HEK293 (cell line): ENCODE results near the gene SHISAL1.

Source experiments
- CTCF ChIA-PET: fragments of 350-600 bp; formaldehyde crosslinking; extraction: SDS; loops from one replicate; lab custom pipeline; 2021; ENCODE audit warnings: antibody characterized with exemption; lab: Yijun Ruan, JAX
- POLR2A ChIA-PET: fragments of 300-600 bp; formaldehyde crosslinking; extraction: SDS; loops from one replicate; lab custom pipeline; 2020; ENCODE audit warnings: antibody characterized with exemption, inconsistent platforms; lab: Yijun Ruan, JAX
- H3K27ac ChIP-seq: fragments of 200-500 bp; sonication (Bioruptor generic); 2 replicates; pipeline ENCODE4 v1.5.1; 2014; ENCODE audit warnings: low read depth, low read length, control low read depth, inconsistent platforms; ENCODE audit errors: extremely low read depth
- H3K36me3 ChIP-seq, 2 experiments: fragments of 200-500 bp in 1 of 2; sonication (Bioruptor generic) in 1 of 2; 1 replicate in 1 of 2; 2 replicates in 1 of 2; pipeline ENCODE4 v1.5.1; 2014 to 2017; ENCODE audit warnings: inconsistent platforms in 2 of 2, low read length in 2 of 2; ENCODE audit not compliant: control insufficient read depth in 2 of 2, insufficient read depth in 1 of 2
- H3K4me1 ChIP-seq: fragments of 200-500 bp; sonication (Bioruptor generic); 2 replicates; pipeline ENCODE4 v1.5.1; 2014; ENCODE audit warnings: mild to moderate bottlenecking, low read length, inconsistent platforms; ENCODE audit not compliant: control insufficient read depth, insufficient read depth
- H3K4me3 ChIP-seq: 2 replicates; pipeline ENCODE4 v1.5.1; 2011; ENCODE audit warnings: low read depth, mild to moderate bottlenecking, control low read depth, low read length, moderate library complexity
- H3K9me3 ChIP-seq: fragments of 200-500 bp; sonication (Bioruptor generic); 2 replicates; pipeline ENCODE4 v1.5.1; 2014; ENCODE audit warnings: low read depth, low read length, inconsistent platforms; ENCODE audit not compliant: control insufficient read depth, insufficient read depth
- EGR2 ChIP-seq: fragments of 450-650 bp; formaldehyde crosslinking; IDR thresholded peaks from 2 replicates; pipeline ENCODE4 v1.5.1; 2016; ENCODE audit warnings: low read depth, missing biosample characterization, missing genetic modification characterization
- GLIS1 ChIP-seq: fragments of 450-650 bp; formaldehyde crosslinking; IDR thresholded peaks from 2 replicates; pipeline ENCODE4 v1.5.1; 2016; ENCODE audit warnings: missing biosample characterization, missing genetic modification characterization
- KLF17 ChIP-seq: fragments of 450-650 bp; formaldehyde crosslinking; IDR thresholded peaks from 2 replicates; pipeline ENCODE4 v1.5.1; 2016; ENCODE audit warnings: missing biosample characterization, missing genetic modification characterization
- KLF9 ChIP-seq: fragments of 450-650 bp; formaldehyde crosslinking; IDR thresholded peaks from 2 replicates; pipeline ENCODE4 v1.5.1; 2016; ENCODE audit warnings: missing biosample characterization, missing genetic modification characterization, low read depth
- MZF1 ChIP-seq: fragments of 450-650 bp; formaldehyde crosslinking; IDR thresholded peaks from 2 replicates; pipeline ENCODE4 v1.5.1; 2017; ENCODE audit warnings: missing biosample characterization, missing genetic modification characterization, borderline replicate concordance
- REPIN1 ChIP-seq: fragments of 450-650 bp; formaldehyde crosslinking; IDR thresholded peaks from 2 replicates; pipeline ENCODE4 v1.5.1; 2017; ENCODE audit warnings: missing biosample characterization, missing genetic modification characterization, low read depth
- SP7 ChIP-seq: fragments of 450-650 bp; formaldehyde crosslinking; IDR thresholded peaks from 2 replicates; pipeline ENCODE4 v1.5.1; 2016; ENCODE audit warnings: missing biosample characterization, missing genetic modification characterization
- TRIM28 ChIP-seq: IDR thresholded peaks from 2 replicates; pipeline ENCODE4 v1.6.1; 2011; ENCODE audit warnings: low read length, control low read depth, borderline replicate concordance
- ZBTB48 ChIP-seq: fragments of 450-650 bp; formaldehyde crosslinking; IDR thresholded peaks from 2 replicates; pipeline ENCODE4 v1.5.1; 2016; ENCODE audit warnings: missing biosample characterization, missing genetic modification characterization
- ZNF10 ChIP-seq: fragments of 450-650 bp; formaldehyde crosslinking; IDR thresholded peaks from 2 replicates; pipeline ENCODE4 v1.5.1; 2017; ENCODE audit warnings: missing biosample characterization, missing genetic modification characterization
- ZNF133 ChIP-seq: fragments of 450-650 bp; formaldehyde crosslinking; IDR thresholded peaks from 2 replicates; pipeline ENCODE4 v1.5.1; 2016; ENCODE audit warnings: missing biosample characterization, missing genetic modification characterization
- ZNF146 ChIP-seq: fragments of 450-650 bp; formaldehyde crosslinking; IDR thresholded peaks from 2 replicates; pipeline ENCODE4 v1.5.1; 2016; ENCODE audit warnings: missing biosample characterization, missing genetic modification characterization
- ZNF16 ChIP-seq: fragments of 450-650 bp; formaldehyde crosslinking; IDR thresholded peaks from 2 replicates; pipeline ENCODE4 v1.5.1; 2016; ENCODE audit warnings: low read depth, missing biosample characterization, missing genetic modification characterization
- ZNF2 ChIP-seq: fragments of 450-650 bp; formaldehyde crosslinking; IDR thresholded peaks from 2 replicates; pipeline ENCODE4 v1.5.1; 2016; ENCODE audit warnings: missing biosample characterization, missing genetic modification characterization
- ZNF202 ChIP-seq: fragments of 450-650 bp; formaldehyde crosslinking; IDR thresholded peaks from 2 replicates; pipeline ENCODE4 v1.5.1; 2016; ENCODE audit warnings: missing biosample characterization, missing genetic modification characterization, borderline replicate concordance
- ZNF335 ChIP-seq: fragments of 450-650 bp; formaldehyde crosslinking; conservative IDR thresholded peaks from 2 replicates; pipeline ENCODE4 v1.5.1; 2016; ENCODE audit warnings: missing biosample characterization, missing genetic modification characterization
- ZNF341 ChIP-seq: fragments of 450-650 bp; formaldehyde crosslinking; IDR thresholded peaks from 2 replicates; pipeline ENCODE4; 2016; ENCODE audit warnings: low read depth, missing biosample characterization, missing genetic modification characterization
- ZNF350 ChIP-seq: fragments of 450-650 bp; formaldehyde crosslinking; IDR thresholded peaks from 2 replicates; pipeline ENCODE4 v1.5.0; 2017; ENCODE audit warnings: missing biosample characterization, mild to moderate bottlenecking, missing genetic modification characterization
- ZNF433 ChIP-seq: fragments of 450-650 bp; formaldehyde crosslinking; IDR thresholded peaks from 2 replicates; pipeline ENCODE4 v1.5.1; 2016; ENCODE audit warnings: missing biosample characterization, missing genetic modification characterization, low read depth
- ZNF544 ChIP-seq: fragments of 450-650 bp; formaldehyde crosslinking; IDR thresholded peaks from 2 replicates; pipeline ENCODE4 v1.5.0; 2017; ENCODE audit warnings: missing biosample characterization, missing genetic modification characterization
- ZNF561 ChIP-seq: fragments of 450-650 bp; IDR thresholded peaks from 2 replicates; pipeline ENCODE4 v1.5.1; 2018; ENCODE audit warnings: missing biosample characterization, missing genetic modification characterization, borderline replicate concordance
- ZNF585B ChIP-seq: fragments of 450-650 bp; formaldehyde crosslinking; IDR thresholded peaks from 2 replicates; pipeline ENCODE4 v1.5.1; 2016; ENCODE audit warnings: missing biosample characterization, missing genetic modification characterization
- ZNF610 ChIP-seq: fragments of 450-650 bp; formaldehyde crosslinking; IDR thresholded peaks from 2 replicates; pipeline ENCODE4 v1.5.1; 2016; ENCODE audit warnings: missing biosample characterization, missing genetic modification characterization, borderline replicate concordance
- ZNF621 ChIP-seq: fragments of 450-650 bp; formaldehyde crosslinking; IDR thresholded peaks from 2 replicates; pipeline ENCODE4 v1.5.1; 2017; ENCODE audit warnings: missing biosample characterization, missing genetic modification characterization
- ZNF626 ChIP-seq: fragments of 450-650 bp; sonication (Bioruptor Pico); formaldehyde crosslinking; IDR thresholded peaks from 2 replicates; pipeline ENCODE4 v1.5.1; 2018; ENCODE audit warnings: missing biosample characterization, missing genetic modification characterization, inconsistent platforms
- ZNF660 ChIP-seq: fragments of 450-650 bp; IDR thresholded peaks from 2 replicates; pipeline ENCODE4 v1.5.1; 2018; ENCODE audit warnings: missing biosample characterization, mild to moderate bottlenecking, missing genetic modification characterization
- TF ChIP-seq, protein P1 (sequence below): fragments of 450-650 bp; formaldehyde crosslinking; IDR thresholded peaks from 2 replicates; pipeline ENCODE4 v1.5.1; 2016; ENCODE audit warnings: missing biosample characterization, missing genetic modification characterization, borderline replicate concordance
- TF ChIP-seq, protein P2 (sequence below): fragments of 450-650 bp; formaldehyde crosslinking; IDR thresholded peaks from 2 replicates; pipeline ENCODE4 v1.5.1; 2016; ENCODE audit warnings: missing biosample characterization, missing genetic modification characterization
- TF ChIP-seq, protein P3 (sequence below): fragments of 450-650 bp; formaldehyde crosslinking; IDR thresholded peaks from 2 replicates; pipeline ENCODE4 v1.5.1; 2017; ENCODE audit warnings: missing biosample characterization, missing genetic modification characterization

The SHISAL1 gene

DNA sequence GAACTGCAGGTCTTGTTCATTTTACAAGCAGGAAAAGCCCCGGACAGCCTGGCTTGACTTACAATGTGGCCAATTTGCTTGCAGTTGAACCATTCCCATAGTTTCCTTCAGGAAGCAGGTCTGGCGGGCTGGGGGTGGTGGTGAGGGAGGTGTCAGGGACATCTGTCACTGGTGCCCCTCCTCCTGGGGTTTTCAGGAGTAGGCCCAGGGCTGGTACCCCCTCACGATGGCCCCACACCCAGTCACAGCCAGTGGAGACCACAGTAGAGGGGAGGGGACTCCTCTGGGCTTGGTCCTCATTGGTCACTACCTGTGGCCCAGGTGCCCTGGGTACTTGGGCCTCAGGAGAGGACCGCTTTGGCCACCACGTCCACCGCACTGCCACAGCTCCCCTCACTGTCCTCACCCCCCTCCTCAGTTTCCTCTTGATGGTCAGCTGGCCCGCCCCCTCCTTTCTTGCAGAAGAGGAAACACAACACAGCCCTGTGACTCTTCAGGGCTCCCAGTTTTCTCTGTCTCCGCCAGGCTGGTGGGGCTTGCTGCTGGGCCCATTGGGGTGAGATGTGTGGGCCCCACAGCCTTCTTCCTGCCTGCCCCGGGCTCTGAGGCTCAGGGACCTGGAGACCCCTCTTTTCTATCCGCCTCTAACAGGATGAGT lies 39.8 kb upstream of the SHISAL1 start:
- Histone ChIP-seq H3K4me1 (peaks cover 4% of the 10 kb centered on the region), H3K9me3 (no peaks in the 10 kb centered on the region), H3K36me3 (no peaks in the 10 kb centered on the region), H3K27ac (no peak overlapping the region), H3K4me3 (no peak overlapping the region)
- TF ChIP-seq, protein P1, sequence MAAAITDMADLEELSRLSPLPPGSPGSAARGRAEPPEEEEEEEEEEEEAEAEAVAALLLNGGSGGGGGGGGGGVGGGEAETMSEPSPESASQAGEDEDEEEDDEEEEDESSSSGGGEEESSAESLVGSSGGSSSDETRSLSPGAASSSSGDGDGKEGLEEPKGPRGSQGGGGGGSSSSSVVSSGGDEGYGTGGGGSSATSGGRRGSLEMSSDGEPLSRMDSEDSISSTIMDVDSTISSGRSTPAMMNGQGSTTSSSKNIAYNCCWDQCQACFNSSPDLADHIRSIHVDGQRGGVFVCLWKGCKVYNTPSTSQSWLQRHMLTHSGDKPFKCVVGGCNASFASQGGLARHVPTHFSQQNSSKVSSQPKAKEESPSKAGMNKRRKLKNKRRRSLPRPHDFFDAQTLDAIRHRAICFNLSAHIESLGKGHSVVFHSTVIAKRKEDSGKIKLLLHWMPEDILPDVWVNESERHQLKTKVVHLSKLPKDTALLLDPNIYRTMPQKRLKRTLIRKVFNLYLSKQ (tag by site-specific recombination) = no peak
- TF ChIP-seq ZNF621 (tag by site-specific recombination) (no peak), ZNF202 (tag by site-specific recombination) (no peak), ZNF544 (tag by site-specific recombination) (no peak), EGR2 (tag by site-specific recombination) (no peak), ZBTB48 (tag by site-specific recombination) (no peak), GLIS1 (tag by site-specific recombination) (no peak), ZNF10 (tag by site-specific recombination) (no peak), ZNF433 (tag by site-specific recombination) (no peak), ZNF610 (no peak), MZF1 (no peak), KLF17 (tag by site-specific recombination) (no peak), KLF9 (no peak), SP7 (no peak), ZNF2 (tag by site-specific recombination) (no peak), ZNF16 (no peak), ZNF626 (tag by site-specific recombination) (no peak), ZNF335 (tag by site-specific recombination) (no peak)
- ChIA-PET CTCF (no interaction called here), POLR2A (no interaction called here)

DNA sequence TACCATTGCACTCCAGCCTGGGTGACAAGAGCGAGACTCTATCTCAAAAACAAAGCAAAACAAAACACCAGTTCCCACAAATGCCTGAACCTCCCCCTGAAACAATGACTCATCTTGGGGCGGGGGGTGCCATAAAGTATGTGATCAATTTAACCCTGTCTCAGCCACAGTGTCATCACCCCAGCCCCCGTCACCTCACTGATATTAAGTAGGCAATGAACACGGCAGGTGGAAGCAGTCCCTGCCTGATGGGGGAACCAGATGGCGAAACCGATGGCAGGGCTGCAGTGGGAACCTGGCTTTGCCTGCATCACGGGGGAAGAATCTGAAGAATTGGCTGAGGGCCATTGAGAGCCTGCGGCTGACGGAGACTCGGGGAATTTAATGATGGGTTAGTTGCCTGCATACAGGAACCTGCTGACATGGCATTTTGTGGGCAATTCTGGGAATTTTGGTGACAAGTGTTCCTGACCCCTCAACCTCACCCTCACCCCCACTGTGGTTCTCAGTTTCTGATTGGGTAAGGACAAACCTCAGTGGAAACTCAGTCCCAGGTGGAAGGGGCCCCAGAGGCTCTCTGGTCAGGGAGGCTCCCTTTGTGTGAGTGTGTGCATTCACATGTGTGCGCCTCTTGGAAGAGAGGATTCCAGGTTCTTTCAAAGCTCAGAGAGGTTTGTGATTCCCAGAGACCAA lies 39.1 kb upstream of the SHISAL1 start:
- no peaks in the 10 kb centered on the region for H3K9me3 ChIP-seq
- CTCF ChIA-PET = no interaction called here
- POLR2A ChIA-PET = no interaction called here
- H3K4me1 ChIP-seq = peaks cover 4% of the 10 kb centered on the region
- no peak overlapping the region for H3K4me3 ChIP-seq
- H3K27ac ChIP-seq = no peak overlapping the region
- H3K36me3 ChIP-seq = no peaks in the 10 kb centered on the region
- TF ChIP-seq ZNF585B = no peak
- peak; percentile 90 for TF ChIP-seq ZNF341
- TF ChIP-seq ZNF660 = no peak; the same call in 1 of the 2 replicates
- TF ChIP-seq ZNF133 (tag by site-specific recombination) = no peak
- TF ChIP-seq, protein P2, sequence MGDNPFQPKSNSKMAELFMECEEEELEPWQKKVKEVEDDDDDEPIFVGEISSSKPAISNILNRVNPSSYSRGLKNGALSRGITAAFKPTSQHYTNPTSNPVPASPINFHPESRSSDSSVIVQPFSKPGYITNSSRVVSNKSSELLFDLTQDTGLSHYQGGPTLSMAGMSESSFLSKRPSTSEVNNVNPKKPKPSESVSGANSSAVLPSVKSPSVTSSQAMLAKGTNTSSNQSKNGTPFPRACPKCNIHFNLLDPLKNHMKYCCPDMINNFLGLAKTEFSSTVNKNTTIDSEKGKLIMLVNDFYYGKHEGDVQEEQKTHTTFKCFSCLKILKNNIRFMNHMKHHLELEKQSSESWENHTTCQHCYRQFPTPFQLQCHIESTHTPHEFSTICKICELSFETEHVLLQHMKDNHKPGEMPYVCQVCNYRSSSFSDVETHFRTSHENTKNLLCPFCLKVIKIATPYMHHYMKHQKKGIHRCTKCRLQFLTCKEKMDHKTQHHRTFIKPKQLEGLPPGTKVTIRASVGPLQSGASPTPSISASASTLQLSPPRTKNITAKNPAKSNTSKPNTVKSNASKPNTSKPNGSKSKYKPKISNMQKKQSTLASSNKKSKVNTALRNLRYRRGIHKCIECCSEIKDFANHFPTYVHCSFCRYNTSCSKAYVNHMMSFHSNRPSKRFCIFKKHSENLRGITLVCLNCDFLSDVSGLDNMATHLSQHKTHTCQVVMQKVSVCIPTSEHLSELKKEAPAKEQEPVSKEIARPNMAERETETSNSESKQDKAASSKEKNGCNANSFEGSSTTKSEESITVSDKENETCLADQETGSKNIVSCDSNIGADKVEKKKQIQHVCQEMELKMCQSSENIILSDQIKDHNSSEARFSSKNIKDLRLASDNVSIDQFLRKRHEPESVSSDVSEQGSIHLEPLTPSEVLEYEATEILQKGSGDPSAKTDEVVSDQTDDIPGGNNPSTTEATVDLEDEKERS (tag by site-specific recombination) = no peak
- TF ChIP-seq, protein P3, sequence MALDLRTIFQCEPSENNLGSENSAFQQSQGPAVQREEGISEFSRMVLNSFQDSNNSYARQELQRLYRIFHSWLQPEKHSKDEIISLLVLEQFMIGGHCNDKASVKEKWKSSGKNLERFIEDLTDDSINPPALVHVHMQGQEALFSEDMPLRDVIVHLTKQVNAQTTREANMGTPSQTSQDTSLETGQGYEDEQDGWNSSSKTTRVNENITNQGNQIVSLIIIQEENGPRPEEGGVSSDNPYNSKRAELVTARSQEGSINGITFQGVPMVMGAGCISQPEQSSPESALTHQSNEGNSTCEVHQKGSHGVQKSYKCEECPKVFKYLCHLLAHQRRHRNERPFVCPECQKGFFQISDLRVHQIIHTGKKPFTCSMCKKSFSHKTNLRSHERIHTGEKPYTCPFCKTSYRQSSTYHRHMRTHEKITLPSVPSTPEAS (tag by site-specific recombination) = peak; percentile 61
- no peak for TF ChIP-seq ZNF146 (tag by site-specific recombination)
- TF ChIP-seq REPIN1 (tag by site-specific recombination) = no peak
- no peak for TF ChIP-seq ZNF350 (tag by site-specific recombination)
- no peak for TF ChIP-seq ZNF561 (tag by site-specific recombination)
- no peak for TF ChIP-seq TRIM28
